Hematopoietic multipotent progenitor cell treated with erythropoietin and hydrocortisone succinate and interleukin-3 and kit ligand, for 8 days (in vitro differentiated cells): ENCODE results near the gene SLC24A3.
"Not testable (repeated sequence)": the region's sequence is repeated elsewhere in the genome, so short reads cannot be mapped to it uniquely, and the experiment has no call there.

Source experiments
- DNase-seq: peaks from one replicate; pipeline ENCODE4 v3.0.0-alpha.2; 2015

SLC24A3 gene

DNA sequence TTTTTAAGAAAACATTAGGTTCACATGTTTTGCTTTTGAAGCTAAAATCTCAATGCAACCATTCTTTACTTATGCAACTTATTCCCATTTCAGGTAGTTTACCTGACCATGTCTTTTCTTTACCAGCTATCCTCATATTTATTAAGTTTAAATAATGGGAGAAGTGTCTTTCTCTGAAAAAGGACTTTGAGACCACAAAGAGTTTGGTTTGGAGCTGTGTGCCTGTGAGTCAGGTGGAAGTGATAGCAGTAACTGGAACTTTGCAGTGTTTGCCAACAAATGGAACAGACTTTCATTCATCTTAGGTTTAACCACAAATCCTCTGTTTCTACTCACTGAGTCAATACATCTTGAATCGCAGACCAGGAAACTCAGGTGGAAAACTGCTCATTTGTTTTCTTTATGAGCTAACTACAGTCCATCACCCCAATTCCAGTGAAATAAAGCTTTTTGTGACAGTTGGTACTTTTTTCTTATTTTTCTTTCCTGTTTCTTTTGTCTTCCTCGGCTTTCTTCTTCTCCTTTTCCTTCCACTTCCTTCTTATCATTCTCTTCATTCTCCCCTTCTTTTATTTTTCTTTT is 397.3 kb downstream of the SLC24A3 start:
- no peak for DNase-seq

DNA sequence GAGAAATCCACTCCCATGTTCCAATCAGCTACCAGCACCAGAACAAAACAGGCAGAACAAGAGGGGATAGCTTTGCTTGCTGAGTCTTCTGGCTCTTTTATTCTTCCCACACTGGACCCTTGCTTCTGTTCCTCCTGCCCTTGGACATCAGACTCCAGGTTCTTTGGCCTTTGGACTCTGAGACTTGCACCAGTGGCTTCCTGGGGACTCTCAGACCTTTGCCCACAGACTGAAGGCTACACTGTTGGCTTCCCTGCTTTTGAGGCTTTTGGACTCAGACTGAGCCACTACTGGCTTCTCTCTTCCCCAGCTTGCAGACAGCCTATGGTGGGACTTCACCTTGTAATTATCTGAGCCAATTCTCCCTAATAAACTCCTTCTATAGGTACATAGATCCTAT is 403.2 kb downstream of the SLC24A3 start:
- no peak for DNase-seq

DNA sequence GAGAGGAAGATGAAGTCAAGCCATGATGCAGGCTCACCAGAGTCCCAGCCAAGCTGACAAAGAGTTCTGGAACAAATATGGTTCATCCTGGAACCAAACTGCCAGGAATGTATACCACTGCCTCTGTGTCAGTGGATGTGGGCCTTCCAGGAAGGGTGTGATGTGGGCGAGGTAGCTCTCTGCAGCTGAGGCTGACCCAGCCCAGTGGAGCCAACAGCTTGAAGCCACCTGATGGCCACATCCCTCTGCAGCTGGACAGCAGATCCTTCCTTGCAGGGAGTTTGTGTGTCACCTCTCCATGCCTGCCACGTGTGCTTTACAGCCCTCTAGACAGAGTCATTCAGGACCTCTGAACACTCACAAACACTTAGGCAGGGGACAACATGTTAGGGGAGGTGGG is 403.6 kb downstream of the SLC24A3 start:
- DNase-seq: no peak

DNA sequence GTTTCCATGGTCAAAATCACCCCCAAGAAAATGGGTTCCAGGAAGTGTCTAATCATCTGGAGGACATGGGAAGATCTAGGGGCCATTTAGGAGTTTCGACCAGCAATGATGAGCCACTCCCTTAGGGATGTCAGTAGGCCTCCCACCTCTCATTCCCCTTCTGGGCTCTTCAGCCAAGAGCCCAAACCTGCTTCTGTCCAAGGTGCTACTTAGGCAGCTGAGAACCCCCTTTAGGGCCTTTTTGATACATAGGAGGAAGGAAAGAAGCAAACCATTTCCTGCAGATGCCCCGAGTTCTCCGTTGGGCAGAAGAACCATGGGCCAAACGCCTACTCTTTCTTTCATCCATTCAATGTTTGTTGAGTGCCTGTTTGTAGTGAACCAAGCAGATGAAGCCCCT is 404.2 kb downstream of the SLC24A3 start:
- DNase-seq: no peak

DNA sequence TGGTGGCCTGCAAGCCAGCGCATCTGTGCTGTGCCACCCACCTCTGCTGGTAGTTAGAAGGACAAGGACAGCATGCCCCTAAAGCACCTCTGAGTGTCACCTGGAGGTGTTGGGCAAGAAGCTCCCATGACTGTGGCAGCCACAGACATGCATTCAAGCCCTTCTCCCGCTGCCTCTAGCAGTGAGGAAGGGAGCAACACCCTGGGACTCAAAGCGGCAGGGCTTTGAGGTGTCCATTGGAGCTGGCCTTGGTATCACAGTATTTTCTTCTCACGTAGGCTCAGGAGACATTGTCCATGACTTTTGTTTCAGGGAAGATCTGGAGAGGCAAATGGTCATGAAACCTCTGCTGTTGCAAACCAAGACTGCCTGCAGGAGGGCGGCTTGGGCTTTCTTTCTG is 404.8 kb downstream of the SLC24A3 start:
- no peak for DNase-seq

DNA sequence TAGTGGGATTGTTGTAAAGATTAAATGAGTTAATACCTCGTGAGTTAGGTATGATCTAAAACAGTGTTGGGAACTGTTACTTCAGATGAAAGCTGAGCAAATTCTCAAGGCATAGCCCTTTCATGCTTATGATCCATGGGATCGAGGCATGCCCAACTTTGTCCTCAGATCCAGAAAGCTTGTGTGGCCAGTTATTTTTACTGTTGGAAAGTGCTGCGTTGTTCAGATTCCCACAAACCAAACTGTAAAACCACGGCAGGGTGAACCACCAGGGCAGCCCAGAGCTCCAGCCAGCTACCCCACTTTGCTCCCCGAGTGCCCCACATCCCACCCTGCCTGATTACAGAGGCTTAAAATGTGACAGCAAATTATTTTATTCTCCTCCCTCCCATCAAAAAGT is 406.3 kb downstream of the SLC24A3 start:
- no peak for DNase-seq

DNA sequence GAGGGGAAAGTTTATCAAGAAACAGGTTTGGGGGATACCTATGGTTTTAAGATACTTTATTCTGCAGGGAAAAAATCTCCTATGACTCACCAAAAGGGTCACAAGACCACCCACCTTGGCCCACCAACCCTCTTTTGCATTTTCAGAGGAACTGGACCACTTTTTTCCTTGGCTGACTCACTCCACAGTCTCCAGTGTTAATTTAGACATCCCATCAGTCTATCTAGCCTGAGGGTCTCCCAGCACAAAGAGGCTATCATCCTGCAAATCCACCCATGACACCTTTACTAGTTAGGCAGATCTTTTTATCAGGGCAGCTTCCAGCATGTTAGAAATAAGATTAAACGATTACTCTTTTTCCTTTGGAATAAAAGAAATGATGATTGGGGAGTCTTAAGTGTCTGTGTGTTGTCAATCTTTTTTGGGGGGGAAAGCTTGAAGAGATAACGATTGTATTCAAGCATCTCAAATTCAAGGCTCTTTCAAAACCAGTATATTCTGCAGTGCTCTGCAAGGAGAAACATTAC is 407.5 kb downstream of the SLC24A3 start:
- no peak for DNase-seq

DNA sequence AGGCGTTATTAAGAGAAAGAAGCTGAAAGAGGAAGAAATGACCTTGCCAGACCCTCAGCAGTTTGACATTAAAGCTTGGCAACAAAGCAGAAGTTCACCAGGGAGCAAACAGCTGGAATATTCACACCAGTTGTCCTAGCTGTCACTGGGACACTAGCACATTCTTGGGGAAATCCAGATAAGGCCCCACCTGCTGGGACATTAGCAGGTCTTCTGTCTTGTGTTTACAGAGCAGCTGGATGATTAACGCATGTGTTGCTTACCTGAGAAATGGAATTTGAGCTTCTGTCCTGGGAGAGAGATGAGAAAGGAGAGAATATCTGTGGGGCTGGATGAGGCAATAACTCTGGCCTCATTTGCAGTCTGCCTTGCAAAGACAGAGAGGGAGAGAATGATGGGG is 408.0 kb downstream of the SLC24A3 start:
- DNase-seq: no peak

DNA sequence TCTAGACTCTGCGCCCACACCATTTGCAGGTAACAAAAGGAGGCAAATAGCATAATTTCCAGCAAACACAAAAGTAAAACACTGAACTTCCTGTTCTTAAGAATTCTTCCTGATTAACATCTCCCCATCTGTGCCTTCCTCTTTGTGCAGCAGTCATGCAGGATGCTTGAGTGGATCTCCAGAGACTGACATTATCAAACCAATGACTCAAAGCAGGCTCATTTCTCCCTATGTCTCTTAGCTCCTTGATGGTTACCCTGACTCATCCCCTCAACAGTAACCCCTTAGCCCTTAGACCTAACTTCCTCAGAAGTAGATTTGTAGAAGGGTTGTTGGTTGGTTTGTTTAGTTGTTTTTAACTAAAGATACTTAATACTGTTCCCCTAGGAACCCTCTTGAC is 408.6 kb downstream of the SLC24A3 start:
- no peak for DNase-seq

DNA sequence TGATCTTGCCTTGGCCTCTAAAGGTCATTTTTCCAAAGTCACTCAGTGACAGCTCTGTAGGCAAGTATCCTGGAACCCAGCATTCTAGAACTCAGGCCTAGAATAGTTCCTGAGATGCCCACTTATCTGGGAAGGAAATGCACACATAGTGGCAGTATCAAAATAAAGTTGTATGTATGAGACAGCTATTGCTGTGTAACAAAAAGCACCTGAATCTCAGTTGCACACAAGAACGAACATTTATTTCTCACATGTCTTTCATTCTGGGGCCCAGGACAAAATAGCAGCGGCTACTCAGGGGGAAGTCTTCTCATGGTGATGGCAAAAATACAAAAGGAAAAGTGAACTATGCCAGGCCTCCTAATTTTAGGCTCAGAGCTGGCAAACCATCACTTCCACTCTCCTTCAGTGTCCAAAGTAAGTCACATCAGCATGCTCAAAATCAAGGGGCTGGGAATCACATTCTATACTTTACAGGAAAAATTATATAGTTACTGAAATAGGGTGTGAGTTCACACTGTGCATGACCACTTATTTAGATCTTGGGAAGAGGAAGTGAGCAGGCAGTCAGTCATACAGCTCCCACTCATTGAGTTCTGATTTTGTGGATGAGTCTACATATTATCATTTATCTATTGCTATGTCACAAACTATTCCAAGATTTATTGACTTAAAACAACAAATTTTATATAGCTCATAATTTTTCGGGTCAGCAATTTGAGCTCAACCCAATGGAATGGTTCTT is 412.0 kb downstream of the SLC24A3 start:
- no peak for DNase-seq

DNA sequence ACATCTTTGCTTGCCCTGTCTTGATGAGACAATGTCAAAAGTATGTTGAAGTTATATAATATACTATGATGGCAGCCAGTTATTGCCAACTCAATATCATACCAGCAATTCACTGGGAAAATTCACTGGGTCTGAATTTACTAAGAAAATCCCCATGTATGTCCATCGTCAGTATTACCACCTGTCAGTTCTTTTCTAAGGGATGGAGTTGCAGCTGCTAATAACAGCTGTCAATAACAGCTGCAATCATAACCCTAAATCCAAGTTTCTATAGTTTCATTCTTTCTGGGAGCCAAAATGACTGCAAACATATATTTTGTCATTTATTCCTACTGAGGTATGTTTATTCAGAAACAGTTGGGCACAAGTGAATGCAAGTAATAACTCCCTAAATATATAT is 413.0 kb downstream of the SLC24A3 start:
- DNase-seq: no peak

DNA sequence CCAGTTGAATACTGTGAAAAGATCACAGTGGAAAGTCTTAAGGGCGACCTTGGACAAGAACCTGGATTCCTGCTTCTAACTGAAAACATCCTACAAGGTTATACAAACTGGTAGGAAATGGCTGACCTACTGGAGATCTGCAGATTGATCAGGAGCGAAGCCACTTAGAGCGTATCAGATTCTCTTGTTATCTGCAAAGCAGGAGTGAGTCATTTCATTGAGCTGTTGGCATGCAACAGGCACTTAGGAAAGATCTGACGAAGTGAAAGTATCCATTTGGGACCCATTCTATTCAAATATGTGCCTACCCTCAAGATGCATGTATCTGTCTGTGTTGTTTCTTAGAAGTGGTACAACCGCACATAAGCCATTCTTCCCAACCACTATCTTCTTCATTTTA is 414.5 kb downstream of the SLC24A3 start:
- DNase-seq: no peak

DNA sequence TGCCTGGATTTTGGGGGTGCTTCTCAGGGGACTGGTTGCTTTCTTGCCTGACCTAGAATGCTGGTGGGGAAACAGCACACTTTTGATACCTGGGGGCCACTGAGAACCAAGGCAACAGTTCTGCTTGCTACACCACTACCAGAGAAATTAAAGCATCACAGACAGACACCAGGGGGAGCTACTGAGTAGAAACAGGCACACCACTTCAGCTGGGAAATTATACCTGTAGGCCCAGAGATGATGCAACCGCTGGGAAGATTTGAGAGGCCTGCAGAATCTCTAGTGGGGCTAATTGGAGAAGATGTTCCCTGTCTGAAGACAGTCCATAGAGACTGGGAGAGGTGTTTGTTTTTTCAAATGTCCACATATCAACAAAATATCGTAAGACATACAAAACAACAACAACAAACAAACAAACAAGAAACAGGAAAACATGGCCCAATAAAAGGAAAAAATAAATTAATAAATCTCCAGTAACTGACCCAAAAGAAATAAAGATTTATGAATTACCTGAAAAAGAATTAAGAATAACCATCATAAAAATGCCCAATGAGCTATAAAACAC is 416.2 kb downstream of the SLC24A3 start:
- peak; percentile 73 for DNase-seq

DNA sequence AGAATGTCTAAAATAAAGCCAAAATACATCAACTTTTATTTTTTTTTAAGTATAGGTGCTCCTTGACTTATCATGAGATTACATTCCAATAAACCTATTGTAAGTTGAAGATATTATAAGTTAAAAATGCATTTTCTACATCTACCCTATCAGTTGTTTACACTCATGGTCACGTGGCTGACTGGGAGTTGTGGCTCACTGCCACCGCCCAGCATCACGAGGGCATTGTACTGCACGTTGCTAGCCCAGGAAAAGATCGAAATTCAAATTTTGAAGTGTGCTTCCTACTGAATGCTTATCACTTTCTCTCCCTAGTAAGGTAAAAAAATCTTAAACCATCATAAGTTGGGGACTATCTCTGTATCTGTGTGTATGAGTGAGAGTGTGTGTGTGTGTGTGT is 419.0 kb downstream of the SLC24A3 start:
- DNase-seq: peak; percentile 35

DNA sequence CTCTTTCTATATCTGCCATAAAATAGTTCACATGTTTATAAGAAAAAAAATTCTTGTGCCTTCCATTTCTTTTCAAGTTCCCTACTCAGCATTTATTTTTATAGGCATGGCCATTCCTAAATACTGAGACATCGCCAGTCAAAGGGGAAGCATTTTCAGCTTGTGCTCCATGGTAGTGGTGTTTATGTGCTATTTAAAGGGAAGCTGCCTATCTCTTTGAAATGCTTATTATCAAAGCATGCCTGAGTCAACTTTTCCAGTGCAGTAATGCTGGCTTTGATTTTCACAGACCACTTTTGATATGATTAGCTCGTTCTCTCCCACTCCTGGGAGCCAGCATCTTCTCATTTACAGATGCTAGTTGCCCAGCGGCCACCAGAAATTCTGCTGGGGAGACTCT is 421.5 kb downstream of the SLC24A3 start:
- DNase-seq: no peak

DNA sequence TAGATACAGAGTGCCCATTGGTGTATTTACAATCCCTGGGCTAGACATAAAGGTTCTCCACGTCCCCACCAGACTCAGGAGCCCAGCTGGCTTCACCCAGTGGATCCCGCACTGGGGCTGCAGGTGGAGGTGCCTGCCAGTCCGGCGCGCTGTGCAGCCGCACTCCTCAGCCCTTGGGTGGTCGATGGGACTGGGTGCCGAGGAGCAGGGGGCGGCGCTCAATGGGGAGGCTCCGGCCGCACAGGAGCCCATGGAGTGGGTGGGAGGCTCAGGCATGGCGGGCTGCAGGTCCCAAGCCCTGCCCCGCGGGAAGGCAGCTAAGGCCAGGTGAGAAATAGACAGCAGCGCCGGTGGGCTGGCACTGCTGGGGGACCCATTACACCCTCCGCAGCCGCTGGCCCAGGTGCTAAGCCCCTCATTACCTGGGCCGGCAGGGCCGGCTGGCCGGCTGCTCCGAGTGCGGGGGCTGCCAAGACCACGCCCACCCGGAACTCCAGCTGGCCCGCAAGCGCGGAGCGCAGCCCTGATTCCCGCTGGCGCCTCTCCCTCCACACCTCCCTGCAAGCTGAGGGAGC is 427.1 kb downstream of the SLC24A3 start:
- DNase-seq: not testable (repeated sequence)

DNA sequence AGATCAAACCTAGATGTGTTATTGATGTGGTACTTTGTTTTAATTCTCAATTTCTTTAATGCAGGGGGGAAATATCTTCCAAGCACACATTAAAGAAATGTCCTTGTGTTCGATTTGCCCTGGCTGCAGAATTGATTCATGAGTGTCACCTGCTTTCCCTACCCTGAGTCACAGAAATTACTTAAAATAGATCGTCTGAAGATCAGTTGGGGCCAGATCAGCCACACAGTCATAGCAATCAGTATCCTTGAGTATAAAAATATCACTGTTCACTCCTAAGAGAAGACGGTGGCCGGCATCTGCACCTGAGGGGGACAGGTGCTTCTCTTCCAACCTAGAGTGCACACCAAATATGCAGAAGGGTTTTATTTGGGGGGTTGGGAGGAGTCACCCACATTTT is 430.4 kb downstream of the SLC24A3 start:
- no peak for DNase-seq

DNA sequence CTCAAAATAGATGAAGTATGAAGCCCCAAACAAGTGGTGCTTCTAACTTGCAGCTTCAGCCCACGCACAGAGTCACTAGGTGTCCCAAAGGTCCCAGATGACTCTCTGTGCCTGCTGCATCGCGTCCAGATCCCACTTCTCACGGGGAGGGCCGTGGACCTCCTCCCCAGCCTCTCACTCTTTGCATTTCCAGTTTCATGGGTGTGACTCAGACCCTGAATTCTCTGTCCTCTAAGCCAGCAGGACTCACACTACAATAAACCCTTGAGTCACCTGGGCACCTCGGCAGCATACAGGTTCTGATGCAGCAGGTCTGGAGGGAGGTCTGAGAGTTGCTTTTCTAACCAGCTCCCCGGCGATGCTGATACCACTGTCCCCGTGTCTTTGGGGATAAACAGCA is 431.6 kb downstream of the SLC24A3 start:
- DNase-seq: no peak

DNA sequence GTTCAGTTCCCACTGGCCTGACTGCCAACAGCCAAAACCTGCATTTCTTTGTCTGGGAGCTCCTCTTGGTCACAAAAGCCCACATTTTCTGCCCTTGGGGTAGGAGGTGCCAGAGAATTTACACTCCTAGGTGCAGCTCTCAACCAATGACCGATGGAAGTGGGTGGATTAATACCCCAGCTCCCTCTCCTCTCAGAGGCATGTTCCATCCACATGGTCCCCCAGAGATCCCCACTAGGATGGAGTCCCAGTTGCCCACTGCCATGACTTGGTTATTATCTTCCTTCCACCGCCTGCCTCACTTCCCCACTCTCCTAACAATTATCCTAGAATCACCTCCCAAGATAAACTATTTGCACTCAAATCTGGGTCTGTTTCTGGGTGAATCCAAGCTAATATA is 434.5 kb downstream of the SLC24A3 start:
- no peak for DNase-seq

DNA sequence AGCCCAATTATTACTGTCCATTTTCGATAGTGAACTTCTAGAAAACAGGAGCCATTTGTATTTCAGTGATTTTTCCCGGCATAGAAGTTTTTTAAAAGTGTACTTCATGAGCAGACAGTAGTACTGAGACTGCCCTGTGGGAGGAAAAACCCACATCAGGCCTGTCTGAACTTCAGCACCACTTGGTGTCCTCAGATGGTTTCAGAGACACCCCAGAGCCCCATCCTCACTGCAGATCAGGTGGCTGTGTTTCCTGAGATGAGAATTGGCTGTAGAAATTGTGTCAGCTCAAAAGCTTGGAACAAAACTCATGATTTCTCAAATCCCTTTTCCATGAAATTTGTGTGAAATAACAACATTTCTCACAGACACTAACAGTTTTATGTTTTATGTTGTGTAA is 435.6 kb downstream of the SLC24A3 start:
- no peak for DNase-seq

DNA sequence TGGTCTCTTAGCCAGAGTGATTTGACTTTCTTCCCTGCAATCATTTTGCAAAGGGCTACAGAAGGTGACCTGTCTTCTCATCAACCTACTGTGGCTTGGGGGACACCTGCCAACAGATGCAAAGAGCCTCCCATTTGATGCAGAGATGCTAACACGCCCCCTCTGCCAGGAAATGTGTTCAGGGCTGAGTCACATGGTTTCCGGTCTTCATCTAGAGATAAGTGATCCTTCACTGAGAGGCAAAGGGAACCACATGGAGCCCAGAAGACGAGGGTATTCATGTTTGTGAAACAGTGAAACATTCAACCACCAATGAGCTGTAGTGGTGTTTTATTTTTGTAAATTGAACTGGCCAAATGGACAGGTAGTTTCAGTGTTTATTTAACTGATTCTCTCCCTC is 436.6 kb downstream of the SLC24A3 start:
- DNase-seq: no peak

DNA sequence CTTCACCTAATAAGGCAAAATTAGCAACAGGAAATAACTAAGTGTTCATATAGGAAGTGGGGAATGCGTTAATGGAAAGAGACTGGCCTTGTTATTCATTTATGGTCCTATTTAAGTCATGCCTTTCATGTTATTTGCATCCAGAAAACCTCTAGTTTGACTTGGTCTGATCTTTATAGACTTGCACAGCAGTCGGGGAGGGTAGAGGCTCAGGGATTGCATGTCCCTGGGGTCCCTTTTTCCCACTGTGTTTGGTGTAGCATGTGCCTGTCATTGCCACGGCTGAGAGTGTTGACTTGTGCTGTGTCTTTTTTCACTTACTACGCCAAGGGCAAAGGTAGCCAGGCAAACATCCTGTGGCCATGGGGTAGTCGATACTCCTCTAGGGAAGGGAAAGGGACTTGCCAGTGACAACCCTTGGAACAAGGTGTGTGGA is 440.2 kb downstream of the SLC24A3 start:
- DNase-seq: no peak

DNA sequence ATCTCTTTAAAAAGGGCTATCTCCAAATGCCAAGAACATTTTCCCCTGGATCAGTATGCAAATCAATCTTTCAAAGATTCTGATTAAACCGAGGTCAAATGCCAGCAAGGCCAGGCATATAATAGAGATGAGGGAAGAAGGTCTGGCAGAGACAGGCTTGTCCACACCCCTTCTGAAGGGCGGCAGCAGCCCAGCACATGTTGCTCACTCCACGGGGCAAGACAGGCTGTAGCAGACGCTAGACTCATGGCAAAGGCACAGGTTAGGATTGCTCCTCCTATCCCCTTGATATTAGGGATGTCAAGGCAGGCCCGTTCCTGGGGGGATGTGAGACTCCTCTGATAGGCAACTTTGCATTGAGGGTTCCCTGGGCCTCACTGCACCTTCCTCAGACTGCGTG is 440.9 kb downstream of the SLC24A3 start:
- DNase-seq: no peak

DNA sequence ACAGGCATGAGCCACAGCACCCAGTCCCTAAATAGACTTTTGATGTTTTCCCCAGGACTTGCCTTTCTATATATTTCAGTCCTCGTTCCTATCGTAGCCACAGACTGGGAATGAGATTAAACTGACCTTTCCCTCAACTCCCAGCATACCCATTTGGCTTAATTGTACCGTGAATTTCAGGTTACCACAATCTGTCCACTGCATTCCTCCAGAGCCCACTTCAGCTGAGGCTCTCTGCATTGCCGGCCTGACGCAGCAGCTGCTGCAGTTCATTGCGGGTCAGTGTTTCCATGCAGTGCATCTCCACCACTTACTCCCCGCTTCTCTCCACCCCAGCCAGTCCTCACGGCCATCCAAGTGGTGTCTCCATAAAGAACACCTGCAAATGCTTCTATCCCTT is 442.5 kb downstream of the SLC24A3 start:
- DNase-seq: no peak
